OCI-LY7 (cell line): Measurements from ENCODE around the gene SAT1.

Experiments used
- CTCF ChIP-seq: fragments of 200-600 bp; sonication (generic); conservative IDR thresholded peaks from 2 replicates; pipeline ENCODE4 v1.5.1; 2014; ENCODE audit warnings: mild to moderate bottlenecking, antibody characterized with exemption, low read length, moderate library complexity, mixed read lengths
- EZH2phosphoT487 ChIP-seq: fragments of 200-600 bp; sonication (generic); IDR thresholded peaks from 2 replicates; pipeline ENCODE4 v1.6.1; 2018; ENCODE audit warnings: low read depth, borderline replicate concordance, mild to moderate bottlenecking, mixed run types, antibody characterized with exemption, low read length, moderate library complexity, mixed read lengths

DNA sequence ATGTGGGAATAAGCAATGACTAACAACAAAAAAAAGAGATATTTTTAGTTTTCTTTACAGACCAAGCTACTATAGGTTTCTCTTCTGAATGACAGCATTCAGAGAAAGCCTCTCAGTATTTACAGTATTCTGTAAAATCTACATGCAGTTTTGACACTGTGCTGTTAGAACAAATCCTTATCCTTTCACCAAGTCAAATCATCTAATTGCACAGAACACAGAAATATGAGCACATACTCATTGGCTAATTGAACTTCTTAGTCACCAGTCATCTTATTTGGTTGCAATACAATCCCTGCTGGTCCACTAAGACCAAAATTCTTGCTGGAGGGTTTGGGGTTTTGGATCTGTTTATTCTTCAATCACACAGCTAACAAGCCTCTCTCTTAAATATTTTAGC lies 45.6 kb upstream of the SAT1 start:
- TF ChIP-seq CTCF (no peak), EZH2phosphoT487 (no peak)
